HCT116 (cell line): ENCODE measurements around the gene CD163.

ENCODE experiments used
- ELF1 ChIP-seq: IDR thresholded peaks from 2 replicates; pipeline ENCODE4 v1.6.1; 2012; ENCODE audit warnings: low read depth, borderline replicate concordance
- YY1 ChIP-seq: IDR thresholded peaks from 2 replicates; pipeline ENCODE4 v1.6.1; 2011; ENCODE audit warnings: low read length, low read depth, moderate library complexity, mild to moderate bottlenecking; ENCODE audit not compliant: insufficient replicate concordance; ENCODE audit errors: extremely low read depth
- TF ChIP-seq, protein P1 (sequence below), 3 experiments: fragments of 200-600 bp in 1 of 3; sonication (generic) in 1 of 3; IDR thresholded peaks in 2 of 3; conservative IDR thresholded peaks in 1 of 3; 2 replicates each; pipeline ENCODE4 v1.5.1; 2012 to 2017; ENCODE audit warnings: low read depth in 2 of 3, low read length in 2 of 3, antibody characterized with exemption in 1 of 3, borderline replicate concordance in 1 of 3, control low read depth in 1 of 3, mild to moderate bottlenecking in 1 of 3, mixed read lengths in 1 of 3, mixed run types in 1 of 3, moderate library complexity in 1 of 3; ENCODE audit not compliant: insufficient read depth in 1 of 3
- TF ChIP-seq, protein P2 (sequence below): IDR thresholded peaks from 2 replicates; pipeline ENCODE4 v1.6.1; 2012
- TF ChIP-seq, protein P3 (sequence below): IDR thresholded peaks from 2 replicates; pipeline ENCODE4 v1.6.1; 2012

GRCh38 chr12:7460375-7461259, 43.0 kb downstream of the CD163 start:
- TF ChIP-seq, protein P1, sequence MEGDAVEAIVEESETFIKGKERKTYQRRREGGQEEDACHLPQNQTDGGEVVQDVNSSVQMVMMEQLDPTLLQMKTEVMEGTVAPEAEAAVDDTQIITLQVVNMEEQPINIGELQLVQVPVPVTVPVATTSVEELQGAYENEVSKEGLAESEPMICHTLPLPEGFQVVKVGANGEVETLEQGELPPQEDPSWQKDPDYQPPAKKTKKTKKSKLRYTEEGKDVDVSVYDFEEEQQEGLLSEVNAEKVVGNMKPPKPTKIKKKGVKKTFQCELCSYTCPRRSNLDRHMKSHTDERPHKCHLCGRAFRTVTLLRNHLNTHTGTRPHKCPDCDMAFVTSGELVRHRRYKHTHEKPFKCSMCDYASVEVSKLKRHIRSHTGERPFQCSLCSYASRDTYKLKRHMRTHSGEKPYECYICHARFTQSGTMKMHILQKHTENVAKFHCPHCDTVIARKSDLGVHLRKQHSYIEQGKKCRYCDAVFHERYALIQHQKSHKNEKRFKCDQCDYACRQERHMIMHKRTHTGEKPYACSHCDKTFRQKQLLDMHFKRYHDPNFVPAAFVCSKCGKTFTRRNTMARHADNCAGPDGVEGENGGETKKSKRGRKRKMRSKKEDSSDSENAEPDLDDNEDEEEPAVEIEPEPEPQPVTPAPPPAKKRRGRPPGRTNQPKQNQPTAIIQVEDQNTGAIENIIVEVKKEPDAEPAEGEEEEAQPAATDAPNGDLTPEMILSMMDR (IDR thresholded peaks at IDR 0.05 in 2 of 3, conservative IDR thresholded peaks at IDR 0.05 in 1 of 3; ENCODE audit: borderline replicate concordance in 1 of 3, insufficient read depth in 1 of 3, low read depth in 2 of 3, low read length in 2 of 3), result peak; percentile 79 to 92 (median 89); a peak in 5 of 6 replicates
- TF ChIP-seq ELF1 (no peak), YY1 (no peak)
- TF ChIP-seq, protein P2, sequence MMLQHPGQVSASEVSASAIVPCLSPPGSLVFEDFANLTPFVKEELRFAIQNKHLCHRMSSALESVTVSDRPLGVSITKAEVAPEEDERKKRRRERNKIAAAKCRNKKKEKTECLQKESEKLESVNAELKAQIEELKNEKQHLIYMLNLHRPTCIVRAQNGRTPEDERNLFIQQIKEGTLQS, result no peak
- TF ChIP-seq, protein P3, sequence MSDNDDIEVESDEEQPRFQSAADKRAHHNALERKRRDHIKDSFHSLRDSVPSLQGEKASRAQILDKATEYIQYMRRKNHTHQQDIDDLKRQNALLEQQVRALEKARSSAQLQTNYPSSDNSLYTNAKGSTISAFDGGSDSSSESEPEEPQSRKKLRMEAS, result no peak
